ENCODE data around the gene CTBP1.

DNA sequence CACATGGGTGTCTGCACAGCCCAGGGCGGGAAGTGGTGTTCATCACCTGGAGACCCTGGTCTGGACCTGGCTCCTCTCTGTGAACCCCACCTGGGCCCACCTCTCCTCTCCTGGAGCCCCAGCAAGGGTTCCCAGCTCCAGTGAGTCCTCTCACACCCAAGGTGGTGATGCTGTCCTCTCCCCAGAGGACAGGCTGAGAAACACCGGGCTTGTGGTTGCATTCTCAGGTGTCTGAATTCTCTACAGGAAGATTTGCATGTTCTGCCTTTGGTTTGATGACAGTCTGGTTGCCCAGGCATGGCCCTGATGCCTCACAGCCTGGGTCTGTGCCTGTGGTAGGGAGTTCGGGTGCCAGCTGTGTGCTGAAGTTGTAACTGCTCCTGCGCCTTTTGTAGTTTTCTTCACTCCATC lies 44.6 kb upstream of the CTBP1 start:
- TF ChIP-seq, protein P1, sequence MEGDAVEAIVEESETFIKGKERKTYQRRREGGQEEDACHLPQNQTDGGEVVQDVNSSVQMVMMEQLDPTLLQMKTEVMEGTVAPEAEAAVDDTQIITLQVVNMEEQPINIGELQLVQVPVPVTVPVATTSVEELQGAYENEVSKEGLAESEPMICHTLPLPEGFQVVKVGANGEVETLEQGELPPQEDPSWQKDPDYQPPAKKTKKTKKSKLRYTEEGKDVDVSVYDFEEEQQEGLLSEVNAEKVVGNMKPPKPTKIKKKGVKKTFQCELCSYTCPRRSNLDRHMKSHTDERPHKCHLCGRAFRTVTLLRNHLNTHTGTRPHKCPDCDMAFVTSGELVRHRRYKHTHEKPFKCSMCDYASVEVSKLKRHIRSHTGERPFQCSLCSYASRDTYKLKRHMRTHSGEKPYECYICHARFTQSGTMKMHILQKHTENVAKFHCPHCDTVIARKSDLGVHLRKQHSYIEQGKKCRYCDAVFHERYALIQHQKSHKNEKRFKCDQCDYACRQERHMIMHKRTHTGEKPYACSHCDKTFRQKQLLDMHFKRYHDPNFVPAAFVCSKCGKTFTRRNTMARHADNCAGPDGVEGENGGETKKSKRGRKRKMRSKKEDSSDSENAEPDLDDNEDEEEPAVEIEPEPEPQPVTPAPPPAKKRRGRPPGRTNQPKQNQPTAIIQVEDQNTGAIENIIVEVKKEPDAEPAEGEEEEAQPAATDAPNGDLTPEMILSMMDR (IDR thresholded peaks at IDR 0.05; ENCODE audit: low read depth, low read length) = no peak
- TF ChIP-seq EZH2phosphoT487 (IDR thresholded peaks at IDR 0.05; ENCODE audit: low read depth) = no peak
